PC-3 (cell line): ENCODE measurements around the gene FLCN. TPM values are rescaled to one million over a fixed set of nuclear protein-coding genes. Genes with fewer than 3 reads are reported as not detected.

ENCODE experiments used
- ATAC-seq: fragments of 200-7000 bp; cut with Tn5 transposase; 2 replicates; pipeline ENCODE4 v1.9.1; 2020; ENCODE audit warnings: mild to moderate bottlenecking, moderate library complexity
- BruUV-seq: library from RNA; stranded (reverse); fragments of 400-500 nt; replicated peaks from 2 replicates; lab custom pipeline; 2021; lab: Mats Ljungman, UMichigan
- CTCF ChIA-PET: fragments of 300-600 bp; sonication (Branson Sonifier 250); formaldehyde crosslinking; loops from one replicate; lab custom pipeline; 2022; ENCODE audit warnings: antibody characterized with exemption; lab: Charles Lee
- POLR2A ChIA-PET: fragments of 300-600 bp; sonication (Branson Sonifier 250); formaldehyde crosslinking; loops from one replicate; lab custom pipeline; 2022; ENCODE audit warnings: antibody characterized with exemption; ENCODE audit not compliant: unreplicated experiment; lab: Charles Lee
- DNase-seq: peaks from one replicate; pipeline ENCODE4 v3.0.0-alpha.2; 2015
- H2AFZ ChIP-seq: fragments of 300-600 bp; sonication (generic); 2 replicates; pipeline ENCODE4 v1.6.0; 2016; ENCODE audit warnings: antibody characterized with exemption, low read length
- H3F3A ChIP-seq: fragments of 300-600 bp; sonication (generic); one replicate; pipeline ENCODE4 v1.6.0; 2017; ENCODE audit warnings: antibody characterized with exemption, low read length, control low read depth, mild to moderate bottlenecking; ENCODE audit not compliant: unreplicated experiment
- H3K27ac ChIP-seq: fragments of 300-600 bp; sonication (generic); 2 replicates; pipeline ENCODE4 v1.5.1; 2016; ENCODE audit warnings: mild to moderate bottlenecking, low read length
- H3K27me3 ChIP-seq: fragments of 300-600 bp; sonication (generic); 2 replicates; pipeline ENCODE4 v1.6.1; 2016; ENCODE audit warnings: low read length, mixed read lengths
- H3K36me3 ChIP-seq: fragments of 300-600 bp; sonication (generic); 2 replicates; pipeline ENCODE4 v1.6.1; 2016; ENCODE audit warnings: low read depth, mixed run types, low read length, mixed read lengths
- H3K4me1 ChIP-seq: fragments of 300-600 bp; sonication (generic); 2 replicates; pipeline ENCODE4 v1.5.1; 2016; ENCODE audit warnings: low read length; ENCODE audit not compliant: insufficient read depth
- H3K4me2 ChIP-seq: fragments of 300-600 bp; sonication (generic); 2 replicates; pipeline ENCODE4 v1.6.0; 2016; ENCODE audit warnings: low read length
- H3K4me3 ChIP-seq: fragments of 300-600 bp; sonication (generic); 2 replicates; pipeline ENCODE4 v1.5.1; 2016; ENCODE audit warnings: mild to moderate bottlenecking, low read length, mixed read lengths
- H3K79me2 ChIP-seq: fragments of 300-600 bp; sonication (generic); 2 replicates; pipeline ENCODE4 v1.6.1; 2017; ENCODE audit warnings: low read length, mixed read lengths
- H3K9ac ChIP-seq: fragments of 300-600 bp; sonication (generic); 2 replicates; pipeline ENCODE4 v1.6.0; 2016; ENCODE audit warnings: mild to moderate bottlenecking, low read length
- H3K9me2 ChIP-seq: fragments of 300-600 bp; sonication (generic); replicated peaks from 2 replicates; pipeline ENCODE4 v1.6.1; 2016; ENCODE audit warnings: mixed run types, low read length, mixed read lengths
- H3K9me3 ChIP-seq: fragments of 300-600 bp; sonication (generic); 2 replicates; pipeline ENCODE4 v1.6.1; 2016; ENCODE audit warnings: low read length, mixed read lengths
- H4K20me1 ChIP-seq: fragments of 300-600 bp; sonication (generic); 2 replicates; pipeline ENCODE4 v1.6.1; 2016; ENCODE audit warnings: low read length, mixed read lengths
- CTCF ChIP-seq: fragments of 300-600 bp; sonication (generic); conservative IDR thresholded peaks from 2 replicates; pipeline ENCODE4 v1.5.1; 2017; ENCODE audit warnings: antibody characterized with exemption, low read depth, mild to moderate bottlenecking, low read length
- EZH2 ChIP-seq: fragments of 300-600 bp; sonication (generic); IDR thresholded peaks from one replicate; pipeline ENCODE4 v1.6.1; 2017; ENCODE audit warnings: antibody characterized with exemption, mild to moderate bottlenecking, low read length; ENCODE audit not compliant: unreplicated experiment
- EZH2phosphoT487 ChIP-seq: fragments of 300-600 bp; sonication (generic); IDR thresholded peaks from 2 replicates; pipeline ENCODE4 v1.6.1; 2018; ENCODE audit warnings: mild to moderate bottlenecking, antibody characterized with exemption, low read length, borderline replicate concordance
- intact Hi-C: fragments of 100-400 bp; cut with micrococcal nuclease; formaldehyde crosslinking; loops from 2 replicates; pipeline ENCODE4 v1.9.0; 2023
- total RNA-seq: library from RNA; depleted of rRNA; stranded (reverse); fragments of >200 nt; gene quantifications from 2 replicates; pipeline ENCODE4 v1.2.3, GENCODE V29; 2014

FLCN gene
- total RNA-seq, 1 experiment from 2014 or later = 30.8 TPM

GRCh38 chr17:17221329-17221728 lies 15.6 kb downstream of the FLCN start:
- Histone ChIP-seq H4K20me1 (no peaks in the 10 kb centered on the region), H3K4me1 (no peaks in the 10 kb centered on the region), H3F3A (no peaks in the 10 kb centered on the region), H3K9ac (no peak overlapping the region), H3K27me3 (no peaks in the 10 kb centered on the region), H3K27ac (no peak overlapping the region), H3K9me2 (no peaks in the 10 kb centered on the region), H3K79me2 (no peaks in the 10 kb centered on the region), H3K4me3 (no peak overlapping the region), H3K36me3 (peaks cover 67% of the 10 kb centered on the region), H2AFZ (no peak overlapping the region), H3K4me2 (no peak overlapping the region), H3K9me3 (no peaks in the 10 kb centered on the region)
- ChIA-PET POLR2A (no interaction called here), CTCF (no interaction called here)
- DNase-seq (no peak), ATAC-seq (no peak)
- no peak for TF ChIP-seq EZH2
- no peak for TF ChIP-seq EZH2phosphoT487
- TF ChIP-seq CTCF = no peak
- no TSS peak for BruUV-seq
- intact Hi-C loops = no loop called here

- intact Hi-C loops = no loop called here
- no TSS peak for BruUV-seq
- no peaks in the 10 kb centered on the region for H3K79me2 ChIP-seq
- no peaks in the 10 kb centered on the region for H4K20me1 ChIP-seq
- H2AFZ ChIP-seq = no peak overlapping the region
- no peak overlapping the region for H3K4me2 ChIP-seq
- TF ChIP-seq EZH2 (no peak), EZH2phosphoT487 (no peak)
- H3K27me3 ChIP-seq = no peaks in the 10 kb centered on the region
- no peaks in the 10 kb centered on the region for H3K9me3 ChIP-seq
- H3K9me2 ChIP-seq = no peaks in the 10 kb centered on the region
- H3K4me1 ChIP-seq = no peaks in the 10 kb centered on the region
- no peak for DNase-seq
- H3F3A ChIP-seq = no peaks in the 10 kb centered on the region
- H3K36me3 ChIP-seq = peaks cover 59% of the 10 kb centered on the region
- no peak overlapping the region for H3K4me3 ChIP-seq
- no peak for ATAC-seq
- CTCF ChIA-PET = no interaction called here
- POLR2A ChIA-PET = no interaction called here
- H3K27ac ChIP-seq = no peak overlapping the region
- no peak overlapping the region for H3K9ac ChIP-seq
Measured at GRCh38 chr17:17220529-17220928, 16.4 kb downstream of the FLCN start.

GRCh38 chr17:17217995-17218394 lies 19.0 kb downstream of the FLCN start:
- no peak for TF ChIP-seq CTCF
- no peak for TF ChIP-seq EZH2
- no peak for TF ChIP-seq EZH2phosphoT487
- H3K9me3 ChIP-seq = no peaks in the 10 kb centered on the region
- H3K9me2 ChIP-seq = no peaks in the 10 kb centered on the region
- no peaks in the 10 kb centered on the region for H3K4me1 ChIP-seq
- H3F3A ChIP-seq = no peaks in the 10 kb centered on the region
- no peak overlapping the region for H3K4me3 ChIP-seq
- no peak overlapping the region for H3K4me2 ChIP-seq
- no peak for ATAC-seq
- DNase-seq = no peak
- H3K27me3 ChIP-seq = no peaks in the 10 kb centered on the region
- POLR2A ChIA-PET = no interaction called here
- no TSS peak for BruUV-seq
- no peaks in the 10 kb centered on the region for H4K20me1 ChIP-seq
- no peak overlapping the region for H3K9ac ChIP-seq
- H3K36me3 ChIP-seq = peaks cover 58% of the 10 kb centered on the region
- no peak overlapping the region for H2AFZ ChIP-seq
- intact Hi-C loops = no loop called here
- CTCF ChIA-PET = no interaction called here
- H3K79me2 ChIP-seq = no peaks in the 10 kb centered on the region
- H3K27ac ChIP-seq = no peak overlapping the region
